ENCODE data around the gene KIF13A.
"Not testable (repeated sequence)": the region's sequence is repeated elsewhere in the genome, so short reads cannot be mapped to it uniquely, and the experiment has no call there.

KIF13A gene

DNA sequence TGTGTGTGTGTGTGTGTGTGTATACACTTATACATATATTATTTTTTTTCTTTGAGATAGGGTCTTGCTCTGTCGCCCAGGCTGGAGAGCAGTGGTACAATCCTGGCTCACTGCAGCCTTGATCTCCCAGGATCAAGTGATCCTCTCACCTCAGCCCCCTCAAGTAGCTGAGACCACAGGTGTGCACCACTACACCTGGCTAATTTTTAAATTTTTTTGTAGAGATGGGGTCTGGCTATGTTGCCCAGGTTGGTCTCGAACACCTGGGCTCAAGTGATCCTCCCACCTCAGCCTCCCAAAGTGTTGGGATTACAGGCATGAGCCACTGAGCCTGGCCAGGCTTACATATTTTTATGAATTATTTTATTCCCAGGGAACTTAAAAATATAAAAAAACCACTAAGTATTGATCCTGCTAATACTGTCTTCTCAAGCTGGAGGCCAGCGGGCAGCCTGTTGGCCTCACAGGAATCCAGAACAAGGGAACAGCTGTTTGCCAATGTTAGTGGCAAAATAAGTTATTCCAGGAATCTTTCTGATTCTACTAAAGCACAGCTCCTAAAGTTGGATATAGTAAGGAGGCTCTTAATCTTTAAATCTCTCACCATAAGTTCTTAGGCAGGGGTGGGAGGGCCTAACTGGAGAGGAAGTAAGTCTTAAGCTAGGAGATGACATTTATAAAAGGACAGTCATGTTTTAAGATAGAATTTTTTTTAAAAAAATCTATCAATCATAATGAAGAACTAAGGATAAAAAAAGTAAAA, 145.2 kb downstream of the KIF13A start:
- DNase-seq, result no peak

DNA sequence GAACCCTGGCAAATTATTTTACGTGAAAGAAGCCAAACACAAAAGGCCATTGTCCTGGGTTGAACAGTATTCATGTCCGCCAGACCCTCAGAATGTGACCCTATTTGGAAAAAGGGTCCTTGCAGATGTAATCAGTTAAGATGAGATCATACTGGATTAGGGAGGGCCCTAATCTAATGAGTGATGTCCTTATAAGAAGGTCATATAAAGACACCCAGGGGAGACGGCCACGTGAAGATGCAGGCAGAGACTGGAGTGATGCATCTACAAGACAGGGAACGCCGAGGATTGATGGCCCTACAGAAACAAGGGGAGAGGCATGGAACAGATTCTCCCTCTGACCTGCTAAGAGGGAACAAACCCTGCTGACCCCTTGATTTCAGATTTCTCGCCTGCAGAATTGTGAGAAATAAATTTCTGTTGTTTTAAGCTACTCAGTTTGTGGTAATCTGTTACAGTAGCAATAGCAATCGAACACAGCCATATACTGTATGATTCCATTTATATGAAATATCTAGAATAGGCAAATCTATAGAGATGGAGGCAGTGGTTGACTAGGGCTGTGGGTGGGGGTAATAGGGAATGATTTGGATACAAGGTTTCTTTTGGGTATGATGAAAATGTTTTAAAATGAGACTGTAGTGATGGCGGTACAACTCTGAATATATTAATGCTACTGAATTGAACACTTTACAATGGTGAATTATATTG, 147.8 kb downstream of the KIF13A start:
- DNase-seq, result no peak

DNA sequence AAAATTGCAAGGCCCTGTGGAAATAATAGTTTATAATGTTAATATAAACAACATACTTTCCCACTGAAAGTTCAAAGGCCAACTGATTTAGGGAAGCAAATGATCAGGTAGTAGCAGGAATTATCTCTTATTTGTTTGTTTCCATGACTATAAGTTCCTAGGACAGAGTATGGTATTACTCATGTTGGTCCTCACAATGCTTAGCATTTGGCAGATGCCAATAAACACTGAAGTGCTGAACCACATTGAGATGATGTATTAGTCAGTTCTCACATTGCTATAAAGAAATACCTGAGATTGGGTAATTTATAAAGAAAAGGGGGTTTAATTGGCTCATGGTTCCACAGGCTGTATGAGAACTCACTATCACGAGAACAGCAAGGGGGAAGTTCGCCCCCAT, 151.1 kb downstream of the KIF13A start:
- no peak for DNase-seq

DNA sequence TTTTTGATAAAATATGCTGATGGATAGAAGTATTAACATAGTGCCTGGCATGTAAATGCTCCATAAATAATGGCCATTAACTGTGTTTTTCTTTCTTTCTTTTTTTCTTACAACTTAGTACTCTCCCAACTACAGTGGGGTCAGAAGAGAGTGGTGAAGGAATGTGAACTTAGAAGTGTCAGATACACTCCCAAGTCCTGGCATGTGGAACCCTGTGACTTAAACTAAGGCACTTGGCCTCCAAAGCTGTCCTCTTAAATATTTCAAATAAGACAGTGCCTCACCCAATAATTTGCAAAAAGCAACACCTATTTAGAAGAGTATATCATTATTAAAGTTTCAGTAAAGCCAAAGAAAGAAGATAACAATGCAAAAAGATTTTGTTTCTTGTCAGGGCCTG, 151.7 kb downstream of the KIF13A start:
- DNase-seq, result no peak

DNA sequence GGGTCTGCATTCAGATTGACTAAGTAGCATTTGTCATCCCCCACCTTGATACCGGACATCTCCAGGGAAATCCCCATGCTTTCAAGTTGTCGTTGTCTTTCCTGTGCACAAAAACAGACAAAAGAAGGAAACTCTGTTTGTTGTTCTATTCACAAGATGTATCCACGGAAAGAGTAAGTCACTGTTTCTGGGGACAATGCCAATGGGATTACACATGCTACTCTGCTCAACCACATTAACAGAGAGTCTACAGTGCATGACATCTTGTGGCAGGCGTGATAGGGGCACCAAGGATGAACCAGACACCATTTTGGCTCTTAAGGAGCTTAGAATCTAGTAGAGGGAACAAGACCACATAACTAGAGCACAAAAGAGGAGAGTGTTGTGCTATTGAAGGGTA, 156.3 kb downstream of the KIF13A start:
- no peak for DNase-seq

DNA sequence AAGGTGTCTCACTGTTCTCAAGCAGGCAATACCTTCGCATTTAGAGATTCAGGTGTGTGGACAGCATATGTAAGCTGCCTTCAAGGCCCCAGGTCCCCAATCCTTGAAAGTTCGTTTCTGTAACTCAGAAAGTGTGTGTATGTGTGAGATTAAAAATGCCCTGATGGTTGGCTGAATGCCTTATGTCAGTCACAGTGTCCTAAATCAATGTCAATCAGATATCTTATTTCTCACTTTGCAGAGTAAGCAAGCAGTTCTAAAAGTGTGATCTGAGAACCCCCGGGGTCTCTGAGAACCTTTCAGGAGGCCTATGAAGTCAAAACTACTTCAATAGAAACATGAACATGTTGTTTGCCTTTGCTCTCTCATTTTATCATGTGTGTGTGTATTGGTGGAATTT, 157.5 kb downstream of the KIF13A start:
- no peak for DNase-seq

DNA sequence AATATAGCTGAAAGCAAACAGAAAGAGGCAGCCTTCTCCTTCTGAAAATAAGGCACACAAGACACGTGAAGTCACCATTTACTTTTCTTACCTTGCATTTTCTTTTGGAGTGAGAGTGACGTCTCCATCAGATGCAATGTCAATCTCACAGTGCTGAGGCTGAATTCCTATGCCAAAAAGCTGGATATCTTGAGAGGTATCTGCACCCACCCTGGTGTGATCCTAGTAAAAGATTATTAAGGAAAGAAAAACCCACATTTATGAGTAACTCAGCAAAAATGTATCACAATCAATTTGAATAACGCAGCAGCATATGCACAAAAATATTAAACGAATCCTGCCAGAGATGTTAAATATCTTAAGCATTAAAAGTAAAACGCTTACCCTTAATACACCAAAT, 159.3 kb downstream of the KIF13A start:
- no peak for DNase-seq

DNA sequence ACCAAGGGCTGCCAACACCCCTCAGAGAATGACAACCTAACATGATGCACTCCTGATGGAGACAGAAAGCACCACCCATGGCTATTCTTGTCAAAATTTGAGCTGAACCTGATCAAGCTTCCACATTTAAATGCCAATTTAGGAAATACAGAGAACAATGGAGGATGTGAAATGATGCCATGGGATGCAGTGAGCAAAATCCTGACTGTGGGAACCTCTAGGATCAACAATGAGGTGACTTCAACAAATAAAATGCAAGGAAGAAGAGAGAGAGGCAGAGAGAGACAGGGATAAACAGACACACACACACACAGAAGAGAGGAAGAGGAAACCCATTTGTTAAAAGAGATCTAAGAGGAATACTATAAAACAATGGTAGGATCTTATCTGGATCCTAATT, 161.1 kb downstream of the KIF13A start:
- DNase-seq, result no peak

DNA sequence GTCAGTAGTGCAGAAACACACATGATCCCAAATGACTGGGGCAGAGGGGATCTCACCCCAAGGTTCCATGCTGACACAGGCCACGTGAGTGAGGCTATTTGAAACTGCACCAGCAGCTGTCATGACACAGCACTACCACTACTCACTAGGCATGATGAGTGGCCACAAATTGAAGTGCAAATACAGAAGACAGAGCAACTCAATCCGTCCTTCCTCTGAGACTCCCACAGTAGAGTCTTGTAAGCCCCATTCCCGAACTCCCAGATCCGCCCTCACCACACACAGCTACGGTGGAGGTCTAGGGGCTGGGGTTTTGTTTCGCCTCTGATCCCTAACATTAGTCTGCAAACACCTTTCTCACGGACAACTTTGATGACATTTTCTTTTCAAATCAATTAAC, 167.4 kb downstream of the KIF13A start:
- DNase-seq, result peak; percentile 28

DNA sequence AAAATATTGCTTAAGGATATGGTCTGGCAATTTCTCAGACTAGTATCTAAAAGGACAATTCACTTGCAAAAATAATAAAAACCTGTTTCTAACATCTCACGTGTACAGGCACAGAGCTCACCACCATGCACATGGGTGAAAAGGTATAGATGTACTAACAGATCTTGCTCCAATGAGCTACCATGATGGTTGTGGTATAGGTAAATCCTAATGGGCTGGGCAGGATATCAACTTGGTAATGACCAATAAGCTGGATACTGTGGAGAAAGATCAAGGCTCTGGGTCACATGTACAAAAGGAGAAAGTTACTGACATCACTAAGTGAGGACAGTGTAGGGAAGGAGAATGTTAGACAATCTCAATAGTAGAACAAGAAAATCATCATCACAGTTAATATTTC, 169.7 kb downstream of the KIF13A start:
- no peak for DNase-seq

DNA sequence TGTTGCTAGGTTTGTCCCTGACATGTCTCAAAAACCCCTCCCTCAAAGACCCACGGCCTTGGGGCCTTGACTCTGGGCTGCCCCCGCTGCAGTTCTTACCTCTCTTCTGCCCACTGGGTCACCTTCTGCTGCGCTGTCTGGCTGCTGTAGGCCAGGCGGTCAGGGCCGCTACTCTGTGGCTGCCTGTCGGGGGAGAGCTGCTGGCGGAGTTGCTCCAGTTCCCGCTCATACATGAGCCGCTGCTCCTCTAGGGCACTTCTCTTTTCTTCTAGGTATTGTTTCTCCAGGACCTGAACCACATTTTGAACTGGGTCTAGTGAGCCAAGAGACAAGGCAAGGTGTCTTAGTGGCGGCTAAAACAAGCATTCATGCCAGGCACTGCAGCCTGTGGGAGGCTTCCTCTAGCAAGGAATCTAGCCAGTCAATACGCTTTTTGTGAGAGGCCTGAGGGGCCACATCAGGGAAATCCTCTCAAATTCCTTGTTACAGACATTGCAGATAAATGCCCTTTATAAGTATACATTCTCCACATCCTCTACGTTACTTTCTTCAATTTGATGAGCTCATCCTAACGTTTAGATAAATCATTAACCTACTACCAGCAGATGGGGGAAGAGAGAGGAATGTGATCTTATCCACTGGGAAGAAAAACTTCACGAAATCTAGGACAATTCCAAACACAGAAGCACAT, 170.4 kb downstream of the KIF13A start:
- DNase-seq, result no peak

DNA sequence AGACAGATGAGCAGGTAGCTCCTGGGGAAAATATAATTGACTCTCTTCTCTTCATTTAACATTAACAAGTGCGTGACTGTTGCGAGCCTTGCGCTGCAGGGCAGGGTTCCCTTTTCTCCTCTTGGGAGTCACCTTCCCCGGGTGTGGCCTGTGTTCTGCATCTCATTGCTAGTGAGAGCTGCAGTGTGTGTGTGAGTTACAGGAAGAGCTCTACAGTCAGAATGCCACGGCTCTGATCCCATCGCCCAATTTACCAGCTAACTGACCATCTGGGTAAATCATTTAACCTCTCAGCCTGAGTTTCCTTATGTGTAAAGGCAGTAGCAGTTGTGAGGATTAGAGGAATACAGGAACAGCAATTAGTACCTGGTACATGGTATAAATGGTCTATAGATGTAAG, 173.9 kb downstream of the KIF13A start:
- DNase-seq, result no peak

DNA sequence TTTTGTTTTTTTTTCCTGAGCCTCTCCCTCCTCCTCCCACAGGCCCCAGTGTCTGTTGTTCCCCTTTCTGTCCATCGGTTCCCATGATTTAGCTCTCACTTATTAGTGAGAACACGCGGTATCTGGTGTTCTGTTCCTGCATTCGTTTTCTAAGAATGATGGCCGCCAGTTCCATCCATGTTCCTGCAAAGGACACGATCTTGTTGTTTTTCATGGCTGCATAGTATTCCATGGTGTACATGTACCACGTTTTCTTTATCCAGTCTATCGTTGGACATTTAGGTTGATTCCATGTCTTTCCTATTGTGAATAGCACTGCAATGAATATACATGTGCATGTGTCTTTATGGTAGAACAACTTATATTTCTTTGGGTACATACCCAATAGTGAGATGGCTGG, 175.1 kb downstream of the KIF13A start:
- no peak for DNase-seq

DNA sequence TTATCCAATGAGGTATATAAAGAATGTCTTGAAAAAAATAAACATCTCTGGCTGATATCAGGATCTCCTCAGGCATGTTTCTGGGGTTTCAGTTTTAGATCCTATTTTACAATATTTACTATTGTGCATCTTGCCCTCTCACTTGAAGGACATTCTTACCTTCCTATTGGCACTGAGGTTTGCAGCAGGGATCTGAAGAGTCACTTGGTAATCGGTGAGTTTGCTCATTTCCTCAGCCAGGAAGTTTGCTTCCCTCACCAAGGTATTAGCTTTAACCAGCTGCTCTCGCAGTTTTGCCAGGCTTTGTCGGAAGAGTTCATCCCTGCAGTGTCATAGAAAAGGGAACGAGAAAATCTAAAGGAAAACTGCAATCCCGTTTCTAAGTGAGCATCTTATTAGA, 178.8 kb downstream of the KIF13A start:
- no peak for DNase-seq

DNA sequence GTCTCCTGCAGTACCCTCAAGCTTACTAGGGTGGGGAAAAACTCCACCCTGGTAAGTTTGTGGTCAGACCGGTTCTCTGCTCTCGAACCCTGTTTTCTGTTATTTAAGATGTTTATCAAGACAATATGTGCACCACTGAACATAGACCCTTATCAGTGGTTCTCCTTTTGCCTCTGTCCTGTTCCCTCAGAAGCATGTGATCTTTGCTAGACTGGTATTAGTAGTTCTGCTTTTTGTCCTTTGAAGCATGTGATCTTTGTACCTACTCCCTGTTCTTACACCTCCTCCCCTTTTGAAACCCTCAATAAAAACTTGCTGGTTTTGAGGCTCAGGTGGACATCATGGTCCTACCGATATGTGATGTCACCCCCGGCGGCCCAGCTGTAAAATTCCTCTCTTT, 180.0 kb downstream of the KIF13A start:
- DNase-seq, result not testable (repeated sequence)

DNA sequence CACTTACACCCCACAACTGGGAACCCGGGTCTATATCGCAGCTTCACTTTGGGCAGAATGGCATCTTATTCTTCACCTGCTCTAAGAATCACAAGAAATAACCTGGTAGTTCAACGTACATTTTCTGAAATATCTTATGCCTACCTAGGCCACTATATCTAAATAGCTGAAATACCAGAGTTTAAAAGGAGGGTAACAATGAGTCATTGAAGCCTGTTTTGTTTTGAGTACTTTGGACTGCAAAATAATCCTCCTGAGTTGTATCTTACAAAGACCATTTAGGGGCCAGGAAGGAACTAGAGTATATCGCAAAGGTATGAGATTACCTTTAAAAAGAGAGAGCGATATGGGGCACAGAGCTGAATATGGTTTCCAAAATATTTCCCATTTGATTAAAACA, 184.0 kb downstream of the KIF13A start:
- no peak for DNase-seq

DNA sequence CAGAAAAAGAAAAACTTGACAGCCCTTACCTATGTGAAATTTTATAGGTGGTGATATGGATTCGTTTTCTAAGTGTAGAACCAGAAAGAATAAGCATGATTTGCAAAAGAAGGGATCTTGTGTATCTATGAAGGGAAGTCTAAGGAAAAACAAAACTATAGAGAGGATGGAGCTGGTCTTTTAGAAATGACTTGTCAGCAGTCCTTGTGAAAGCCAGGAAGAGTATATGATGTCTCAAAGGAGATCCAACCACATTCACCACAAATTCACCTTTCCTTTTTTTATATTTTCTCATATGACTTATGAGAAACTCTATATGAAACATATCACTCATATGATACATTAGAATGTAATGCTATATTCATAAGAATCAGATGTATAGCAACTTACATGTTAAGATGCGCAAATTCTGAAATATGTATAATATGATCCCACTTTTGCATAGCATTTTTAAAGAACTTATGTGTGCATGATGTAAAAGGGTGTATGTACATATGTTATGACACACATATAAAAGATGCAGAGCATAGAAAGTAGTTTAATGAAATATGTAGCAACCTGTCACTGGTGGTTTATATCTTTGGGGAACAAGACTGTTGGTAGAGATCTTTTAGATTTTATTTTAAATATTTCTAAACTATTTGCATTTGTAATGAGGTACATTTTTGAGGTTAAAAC, 188.8 kb downstream of the KIF13A start:
- no peak for DNase-seq

DNA sequence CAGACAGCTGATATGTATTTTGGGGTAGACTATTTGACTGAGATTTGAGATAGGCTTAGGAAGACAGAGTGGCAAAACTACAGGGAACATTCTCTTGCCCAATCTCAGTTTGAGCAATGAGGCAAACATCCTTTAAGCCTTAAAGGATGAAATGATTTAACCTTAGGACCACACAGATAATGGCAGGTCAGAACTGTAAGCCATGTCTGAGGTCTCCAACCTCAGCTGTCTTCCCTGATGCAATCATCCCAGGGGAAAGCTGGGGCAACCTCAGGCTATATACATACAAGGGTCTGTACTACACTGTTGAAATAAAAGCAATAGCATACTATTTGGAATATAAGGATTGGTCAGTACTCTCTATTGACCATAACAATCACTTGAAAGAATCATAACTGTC, 196.9 kb downstream of the KIF13A start:
- DNase-seq, result no peak

DNA sequence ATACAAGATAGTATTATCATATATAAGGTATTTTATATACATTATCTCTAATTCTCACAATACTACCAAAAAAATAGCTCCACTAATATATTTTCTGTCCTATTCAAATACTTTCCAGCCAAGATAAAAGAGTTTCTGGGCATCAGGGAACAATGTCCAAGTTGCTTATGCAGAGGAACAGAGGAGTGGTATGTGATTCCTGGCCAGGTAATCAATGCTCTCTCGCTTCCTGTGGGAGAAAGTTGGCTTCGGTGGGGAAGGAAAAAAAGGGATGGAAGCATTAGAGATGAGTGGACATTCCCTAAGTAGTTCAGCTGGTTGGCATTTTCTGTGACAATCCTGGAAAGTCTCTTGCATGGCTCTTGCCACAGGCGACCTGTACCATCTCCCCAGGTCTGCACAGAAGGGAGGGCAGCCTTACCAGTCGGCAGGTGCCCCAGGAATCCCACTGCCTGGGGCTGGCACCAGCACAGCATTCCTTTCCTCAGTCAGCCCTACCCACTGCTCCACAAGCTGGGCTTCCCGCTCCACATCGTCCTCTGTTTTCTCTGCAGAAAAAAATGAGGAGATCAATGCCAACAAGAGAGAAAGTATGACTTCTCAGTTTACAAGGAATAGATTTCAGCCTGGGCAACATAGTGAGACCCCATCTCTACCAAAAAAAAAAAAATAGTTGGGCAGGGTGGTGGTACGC, 202.2 kb downstream of the KIF13A start:
- no peak for DNase-seq

DNA sequence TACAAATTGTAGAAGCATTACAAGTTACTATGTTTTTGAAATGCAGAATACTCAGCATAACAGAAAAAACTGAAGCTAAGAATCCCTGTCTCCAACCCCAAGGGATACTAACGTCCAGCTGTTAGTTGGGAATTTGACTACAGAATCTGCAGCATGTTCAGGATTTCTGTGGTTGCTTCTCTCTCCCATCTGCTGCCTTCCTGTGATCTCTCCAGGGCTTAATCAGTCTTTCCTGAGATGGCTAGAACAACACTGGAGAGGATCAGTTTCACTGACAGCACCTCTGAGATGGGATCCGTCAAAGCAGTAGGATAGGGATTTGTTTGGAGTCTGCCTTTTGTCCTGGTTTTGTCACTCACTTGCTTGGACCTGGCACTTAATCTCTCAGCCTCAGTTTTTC, 207.4 kb downstream of the KIF13A start:
- no peak for DNase-seq

DNA sequence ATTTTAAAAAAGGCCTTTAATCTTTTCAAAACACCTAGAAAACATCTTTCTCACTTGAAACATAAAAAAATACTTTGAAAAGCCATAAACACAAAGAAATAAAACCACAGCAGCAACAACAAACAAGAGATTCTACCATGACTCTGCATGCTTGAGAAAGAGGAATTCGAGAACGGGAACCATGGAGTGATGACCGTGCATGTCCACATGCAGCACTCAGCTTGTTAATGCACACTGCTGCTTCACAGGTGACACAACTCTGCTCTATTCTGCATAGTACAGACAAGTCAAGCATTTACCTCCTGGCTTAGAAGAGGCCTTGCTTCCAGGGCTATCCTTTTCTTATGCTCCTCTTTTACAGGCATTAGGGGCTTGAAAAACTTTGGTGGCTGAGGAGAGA, 215.8 kb downstream of the KIF13A start:
- no peak for DNase-seq

DNA sequence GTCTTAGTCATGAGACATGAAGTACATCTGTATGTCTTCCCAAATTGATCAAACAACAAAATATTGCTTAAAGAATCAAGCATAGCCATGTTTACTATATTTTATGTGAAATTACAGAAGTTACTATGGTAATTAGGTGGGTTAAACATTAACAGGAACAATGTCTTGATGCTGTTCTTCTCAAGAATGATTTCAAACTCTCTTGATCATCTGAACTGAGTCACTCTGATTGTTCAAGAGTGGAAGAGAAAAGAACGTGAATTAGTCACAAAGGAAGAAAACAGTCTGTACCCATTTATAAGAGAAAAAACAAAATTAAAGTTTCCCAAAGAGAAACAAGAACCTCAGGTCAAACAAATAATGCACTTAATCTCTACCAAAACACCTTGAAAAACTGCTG, 218.6 kb downstream of the KIF13A start:
- no peak for DNase-seq

DNA sequence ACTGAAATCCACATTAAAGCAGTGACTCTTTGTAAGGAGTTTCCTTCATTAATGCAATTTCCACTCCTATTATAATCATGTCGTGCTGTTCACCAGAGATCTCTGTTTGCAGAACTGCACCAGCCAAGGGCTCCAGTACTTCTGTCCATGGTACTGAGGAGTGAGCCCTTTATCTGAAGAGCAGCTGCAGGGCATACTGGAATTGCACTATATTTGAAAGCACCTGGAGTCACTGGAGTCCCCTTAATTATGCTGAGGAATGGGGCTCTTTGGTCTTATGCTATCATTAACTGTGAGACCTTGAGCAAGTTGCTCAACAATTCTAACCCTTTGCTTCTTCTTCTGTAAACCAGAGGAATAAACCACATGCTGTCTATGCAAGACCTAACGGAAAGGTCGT, 219.0 kb downstream of the KIF13A start:
- no peak for DNase-seq
